HG03280 (cell line): ENCODE results near the gene YIF1A.
"Not testable (repeated sequence)": the region's sequence is repeated elsewhere in the genome, so short reads cannot be mapped to it uniquely, and the experiment has no call there.

Source experiments
- ATAC-seq: cut with Tn5 transposase; IDR thresholded peaks from one replicate; pipeline ENCODE4 v1.9.1; 2021; ENCODE audit warnings: mild to moderate bottlenecking, moderate library complexity; ENCODE audit not compliant: unreplicated experiment

YIF1A gene

GRCh38 chr11:66287211-66287888 lies 1.6 kb downstream of the YIF1A start:
- ATAC-seq = no peak

GRCh38 chr11:66286699-66287098 lies 2.2 kb downstream of the YIF1A start:
- ATAC-seq = no peak

- no peak for ATAC-seq
Observed at GRCh38 chr11:66285250-66285947, 3.5 kb downstream of the YIF1A start.

- ATAC-seq = no peak
Observed at GRCh38 chr11:66284526-66285078, 4.3 kb downstream of the YIF1A start.

- no peak for ATAC-seq
Observed at GRCh38 chr11:66283461-66284105, 5.4 kb downstream of the YIF1A start.

- ATAC-seq = peak; percentile 82
Observed at GRCh38 chr11:66282468-66283455, 6.2 kb downstream of the YIF1A start.

- ATAC-seq = no peak
Observed at GRCh38 chr11:66281776-66282467, 7.0 kb downstream of the YIF1A start.

GRCh38 chr11:66281001-66281400 lies 7.9 kb downstream of the YIF1A start:
- ATAC-seq = no peak

GRCh38 chr11:66280428-66280827 lies 8.5 kb downstream of the YIF1A start:
- no peak for ATAC-seq

GRCh38 chr11:66279092-66279734 lies 9.7 kb downstream of the YIF1A start:
- ATAC-seq = no peak

GRCh38 chr11:66278363-66279091 lies 10.4 kb downstream of the YIF1A start:
- no peak for ATAC-seq

GRCh38 chr11:66277471-66278362 lies 11.2 kb downstream of the YIF1A start, which contains the start of gene CNIH2:
TSS of gene CNIH2 (plus strand) at chr11:66278175. CDS start at chr11:66278457, 282 bp downstream.
- ATAC-seq = no peak

GRCh38 chr11:66277064-66277463 lies 11.9 kb downstream of the YIF1A start:
- ATAC-seq = not testable (repeated sequence)

GRCh38 chr11:66276619-66277018 lies 12.3 kb downstream of the YIF1A start:
- ATAC-seq = not testable (repeated sequence)

- ATAC-seq = no peak
Observed at GRCh38 chr11:66275984-66276612, 12.8 kb downstream of the YIF1A start.

- no peak for ATAC-seq
Observed at GRCh38 chr11:66275396-66275795, 13.5 kb downstream of the YIF1A start.

GRCh38 chr11:66274219-66274618 lies 14.7 kb downstream of the YIF1A start:
- no peak for ATAC-seq
